IMR-90 (cell line): ENCODE data around the gene GOLPH3L. TPM values are rescaled to one million over a fixed set of nuclear protein-coding genes. Genes with fewer than 3 reads are reported as not detected.
"Not testable (repeated sequence)": the region's sequence is repeated elsewhere in the genome, so short reads cannot be mapped to it uniquely, and the experiment has no call there.

ENCODE experiments used
- ATAC-seq: fragments of 200-7000 bp; cut with Tn5 transposase; 2 replicates; pipeline ENCODE4 v1.9.1; 2020; ENCODE audit warnings: low read depth, mild to moderate bottlenecking, moderate library complexity
- BruUV-seq: library from RNA; stranded (reverse); fragments of 400-500 nt; replicated peaks from 2 replicates; lab custom pipeline; 2021; lab: Mats Ljungman, UMichigan
- CTCF ChIA-PET: fragments of 300-600 bp; formaldehyde crosslinking; extraction: SDS; loops from one replicate; lab custom pipeline; 2021; ENCODE audit warnings: antibody characterized with exemption; lab: Yijun Ruan, JAX
- POLR2A ChIA-PET: fragments of 300-600 bp; sonication (Branson Sonifier 250); formaldehyde crosslinking; loops from one replicate; lab custom pipeline; 2022; ENCODE audit warnings: antibody characterized with exemption; ENCODE audit not compliant: unreplicated experiment; lab: Charles Lee
- DNase-seq: peaks from one replicate; pipeline ENCODE4 v3.0.0; 2013
- H2AFZ ChIP-seq: replicated peaks from 2 replicates; pipeline ENCODE3; 2013; ENCODE audit warnings: low read length, mild to moderate bottlenecking; ENCODE audit not compliant: poor library complexity
- H2AK5ac ChIP-seq: 2 replicates; pipeline ENCODE4 v1.6.1; 2013; ENCODE audit warnings: low read depth, low read length, inconsistent platforms
- H2AK9ac ChIP-seq: replicated peaks from 2 replicates; pipeline ENCODE3; 2013; ENCODE audit warnings: mild to moderate bottlenecking, low read depth, low read length, moderate library complexity; ENCODE audit not compliant: poor library complexity
- H2BK120ac ChIP-seq: 2 replicates; pipeline ENCODE4 v1.6.1; 2013; ENCODE audit warnings: low read depth, low read length, inconsistent platforms
- H2BK15ac ChIP-seq: 3 replicates; pipeline ENCODE4 v1.6.1; 2013; ENCODE audit warnings: low read depth, low read length, inconsistent platforms
- H2BK20ac ChIP-seq: 2 replicates; pipeline ENCODE4 v1.6.1; 2013; ENCODE audit warnings: low read depth, mild to moderate bottlenecking, inconsistent platforms, low read length, moderate library complexity
- H2BK5ac ChIP-seq: 2 replicates; pipeline ENCODE4 v1.6.1; 2013; ENCODE audit warnings: mild to moderate bottlenecking, low read depth, low read length, inconsistent platforms; ENCODE audit not compliant: poor library complexity, severe bottlenecking
- H3K14ac ChIP-seq: replicated peaks from 2 replicates; pipeline ENCODE4 v1.6.1; 2013; ENCODE audit warnings: low read depth, low read length, inconsistent platforms
- H3K18ac ChIP-seq: 2 replicates; pipeline ENCODE4 v1.6.1; 2013; ENCODE audit warnings: low read depth, low read length, control low read depth
- H3K23ac ChIP-seq: 2 replicates; pipeline ENCODE4 v1.6.1; 2013; ENCODE audit warnings: low read depth, low read length, inconsistent platforms
- H3K27ac ChIP-seq: 2 replicates; pipeline ENCODE4 v1.5.1; 2013; ENCODE audit warnings: mild to moderate bottlenecking, control low read depth, low read length; ENCODE audit not compliant: insufficient read depth
- H3K27me3 ChIP-seq: 2 replicates; pipeline ENCODE4 v1.6.1; 2013; ENCODE audit warnings: low read length; ENCODE audit not compliant: control insufficient read depth, insufficient read depth
- H3K36me3 ChIP-seq: 2 replicates; pipeline ENCODE4 v1.6.1; 2013; ENCODE audit warnings: low read length, mixed read lengths; ENCODE audit not compliant: control insufficient read depth, insufficient read depth
- H3K4ac ChIP-seq: 2 replicates; pipeline ENCODE4 v1.6.1; 2013; ENCODE audit warnings: low read depth, low read length, inconsistent platforms
- H3K4me1 ChIP-seq: 2 replicates; pipeline ENCODE4 v1.6.1; 2013; ENCODE audit warnings: low read length, mixed read lengths; ENCODE audit not compliant: control insufficient read depth, insufficient read depth
- H3K4me2 ChIP-seq: 2 replicates; pipeline ENCODE4 v1.6.1; 2013; ENCODE audit warnings: low read depth, mild to moderate bottlenecking, control low read depth, low read length, moderate library complexity
- H3K4me3 ChIP-seq: 2 replicates; pipeline ENCODE4 v1.5.1; 2013; ENCODE audit warnings: low read depth, mild to moderate bottlenecking, control low read depth, low read length, moderate library complexity; ENCODE audit not compliant: insufficient read depth
- H3K56ac ChIP-seq: 2 replicates; pipeline ENCODE4 v1.6.1; 2013; ENCODE audit warnings: low read length, inconsistent platforms; ENCODE audit not compliant: insufficient read depth; ENCODE audit errors: extremely low read depth
- H3K79me1 ChIP-seq, 2 experiments: 2 replicates each; pipeline ENCODE4 v1.6.1; 2013; ENCODE audit warnings: low read length in 2 of 2, inconsistent platforms in 1 of 2, low read depth in 1 of 2
- H3K9ac ChIP-seq: 2 replicates; pipeline ENCODE4 v1.6.1; 2013; ENCODE audit warnings: low read depth, low read length, control low read depth
- H3K9me1 ChIP-seq: 2 replicates; pipeline ENCODE4 v1.6.1; 2013; ENCODE audit warnings: low read length, inconsistent platforms; ENCODE audit not compliant: insufficient read depth
- H3K9me3 ChIP-seq: 2 replicates; pipeline ENCODE4 v1.6.1; 2013; ENCODE audit warnings: low read length; ENCODE audit not compliant: control insufficient read depth, insufficient read depth
- H4K20me1 ChIP-seq: 2 replicates; pipeline ENCODE4 v1.6.1; 2013; ENCODE audit warnings: low read length, inconsistent platforms; ENCODE audit not compliant: insufficient read depth
- H4K5ac ChIP-seq: 2 replicates; pipeline ENCODE4 v1.6.1; 2013; ENCODE audit warnings: mild to moderate bottlenecking, low read depth, low read length, control low read depth
- H4K8ac ChIP-seq, 2 experiments: 2 replicates each; pipeline ENCODE4 v1.6.1; 2013; ENCODE audit warnings: low read depth in 2 of 2, low read length in 2 of 2, control low read depth in 1 of 2, inconsistent platforms in 1 of 2
- H4K91ac ChIP-seq: 2 replicates; pipeline ENCODE4 v1.6.1; 2013; ENCODE audit warnings: low read depth, low read length, inconsistent platforms; ENCODE audit not compliant: insufficient read depth
- WGBS, 2 experiments: methylation state at CpG; one replicate each; pipeline versions ENCODE4 v1.1.5 to v1.1.7; 2013; ENCODE audit warnings: missing lambda C conversion rate in 2 of 2; ENCODE audit not compliant: insufficient read length in 1 of 2; ENCODE audit errors: extremely low coverage in 2 of 2; 5-methylcytosine and 5-hydroxymethylcytosine counted together
- dilution Hi-C: fragments of 300-500 bp; cut with HindIII; formaldehyde crosslinking; loops from one replicate; pipeline ENCODE4 v1.14.3; 2018; ENCODE audit warnings: low sequenced_read_pairs; ENCODE audit not compliant: unreplicated experiment
- in situ Hi-C: fragments of 300-500 bp; cut with MboI; formaldehyde crosslinking; loops from 3 replicates; pipeline ENCODE4 v1.14.3; 2019; ENCODE audit warnings: low sequenced_read_pairs, inconsistent platforms, mixed read lengths
- intact Hi-C: fragments of 100-400 bp; cut with micrococcal nuclease; formaldehyde crosslinking; loops from 2 replicates; pipeline ENCODE4 v1.10.0; 2022
- polyA plus RNA-seq, 3 experiments: library from polyadenylated mRNA; depleted of rRNA; stranded (reverse); fragments of >200 nt; gene quantifications; 2 replicates each; pipeline ENCODE4 v1.2.3, GENCODE V29; 2012; ENCODE audit warnings: low replicate concordance in 1 of 3
- total RNA-seq: library from RNA; depleted of rRNA; stranded (reverse); fragments of >200 nt; gene quantifications from 2 replicates; pipeline ENCODE4 v1.2.3, GENCODE V29; 2012

The GOLPH3L gene
- total and polyA plus RNA-seq, 2 of the 4 experiments (the other 2 are of a cell fraction), result 9.5 to 11.0 TPM

GRCh38 chr1:150634839-150635622, 61.9 kb downstream of the GOLPH3L start:
- DNase-seq, H3K27me3 ChIP-seq, H3K79me1 ChIP-seq, H3K18ac ChIP-seq, H4K91ac ChIP-seq, H4K20me1 ChIP-seq, H3K9me3 ChIP-seq, dilution Hi-C loops, H3K4me2 ChIP-seq, H2AK9ac ChIP-seq, H3K56ac ChIP-seq, H2BK120ac ChIP-seq, H3K36me3 ChIP-seq, H3K14ac ChIP-seq, H2BK20ac ChIP-seq, CTCF ChIA-PET, H4K5ac ChIP-seq, H2AK5ac ChIP-seq, H3K27ac ChIP-seq, intact Hi-C loops, H3K9me1 ChIP-seq, H3K4ac ChIP-seq, H3K4me3 ChIP-seq, H3K4me1 ChIP-seq, BruUV-seq, ATAC-seq, H2AFZ ChIP-seq, H2BK5ac ChIP-seq, H3K9ac ChIP-seq, H2BK15ac ChIP-seq, H4K8ac ChIP-seq, in situ Hi-C loops, H3K23ac ChIP-seq: not testable (repeated sequence)
- WGBS, 2 experiments, result no CpG with 5 or more reads among the region's 17 CpGs
- POLR2A ChIA-PET, result interaction anchor here (0.6 kb wide), 1 partner anchor 65 kb away, joined by 8 read pairs; no protein-coding TSS in a partner anchor
